DMS 273 treated with DMSO at 0.1 percent for 48 hours (cell line): ENCODE data around the gene OR4D11.

Source experiments
- DNase-seq: peaks from one replicate; lab custom pipeline; 2025; lab: John Stamatoyannopoulos, UW

Gene OR4D11

DNA sequence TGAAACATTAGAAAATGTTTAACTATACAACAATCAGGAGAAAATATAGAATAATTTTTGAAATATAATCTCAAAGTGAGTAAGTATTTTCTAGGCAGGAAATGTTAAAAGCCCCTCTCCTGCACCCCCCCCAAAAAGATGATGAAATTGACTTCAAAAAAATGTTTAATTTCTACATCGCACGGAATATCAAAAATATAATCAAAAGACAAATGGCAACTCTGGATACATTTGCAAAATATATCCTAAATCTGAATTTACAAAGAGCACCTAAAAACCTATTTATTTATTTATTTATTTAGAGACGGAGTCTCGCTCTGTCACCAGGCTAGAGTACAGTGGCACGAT, 44.9 kb downstream of the OR4D11 start:
- no peak for DNase-seq

GRCh38 chr11:59550368-59550841, 47.0 kb downstream of the OR4D11 start:
- DNase-seq = peak; percentile 85

DNA sequence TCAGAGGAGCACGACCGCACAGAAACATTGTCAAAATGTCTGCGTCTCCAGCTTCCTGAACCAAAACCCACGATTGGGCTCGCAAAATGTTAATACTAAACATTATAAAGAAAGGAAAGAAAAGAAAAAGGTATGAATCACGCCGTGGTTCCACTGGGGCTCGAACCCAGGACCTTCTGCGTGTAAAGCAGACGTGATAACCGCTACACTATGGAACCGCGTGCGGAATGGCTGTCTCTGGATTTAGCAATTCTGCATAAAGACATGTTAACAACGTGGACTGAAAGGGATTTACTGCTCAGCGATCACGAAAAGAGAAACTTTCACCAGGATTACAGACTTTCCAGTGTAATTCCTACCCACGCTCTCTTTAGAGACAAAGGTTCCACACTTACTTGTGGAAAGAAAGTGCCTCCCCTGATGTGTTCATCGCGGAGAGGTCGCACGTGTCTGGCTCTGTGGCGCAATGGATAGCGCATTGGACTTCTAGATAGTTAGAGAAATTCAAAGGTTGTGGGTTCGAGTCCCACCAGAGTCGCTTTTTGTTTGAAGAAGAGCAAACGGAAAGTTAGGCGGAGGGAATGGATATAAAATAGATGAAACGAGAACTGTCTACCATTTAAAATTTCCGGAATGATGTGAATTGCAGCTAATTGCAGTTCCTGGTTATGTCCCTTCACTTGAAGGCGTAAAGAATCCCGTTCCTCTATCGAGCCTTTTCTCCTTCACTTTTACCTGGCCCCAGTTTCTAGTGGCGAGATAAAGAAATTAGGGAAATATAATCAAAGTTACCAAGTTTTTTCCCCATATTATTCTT, 47.7 kb downstream of the OR4D11 start:
- DNase-seq = peak; percentile 75

DNA sequence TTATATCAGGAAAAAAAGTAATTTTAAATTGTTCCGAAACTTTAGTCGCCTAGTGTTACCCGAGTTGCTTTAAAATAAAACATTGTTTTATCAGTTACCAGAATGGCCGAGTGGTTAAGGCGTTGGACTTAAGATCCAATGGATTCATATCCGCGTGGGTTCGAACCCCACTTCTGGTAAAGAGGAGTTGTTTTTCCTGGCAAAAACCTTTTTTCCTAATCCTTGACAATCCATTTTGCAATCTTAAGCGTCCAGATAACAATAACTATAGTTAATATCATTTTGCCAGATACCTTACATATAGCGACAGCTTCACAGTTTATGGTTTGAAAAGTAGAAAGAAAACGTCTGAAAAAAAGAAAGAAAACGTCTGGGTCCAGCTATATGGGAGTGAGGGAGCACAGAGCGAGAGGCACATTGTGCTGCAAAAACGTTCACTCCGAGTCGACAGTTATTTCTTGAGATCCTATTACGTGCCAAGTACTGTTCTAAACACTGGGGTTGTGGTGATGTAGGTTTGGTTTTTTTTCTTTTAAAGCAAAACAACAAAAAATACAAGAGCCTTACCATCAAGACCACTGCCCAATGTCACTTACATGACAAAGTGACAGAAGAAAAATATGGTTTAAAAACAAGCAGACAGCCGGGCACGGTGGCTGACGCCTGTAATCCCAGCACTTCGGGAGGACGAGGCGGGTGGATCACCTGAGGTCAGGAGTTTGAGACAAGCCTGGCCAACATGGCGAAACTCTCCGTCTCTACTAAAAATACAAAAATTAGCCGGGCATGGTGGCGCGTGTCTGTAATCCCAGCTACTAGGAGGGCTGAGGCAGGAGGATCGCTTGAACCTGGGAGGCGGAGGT, 48.5 kb downstream of the OR4D11 start:
- DNase-seq = peak; percentile 54

DNA sequence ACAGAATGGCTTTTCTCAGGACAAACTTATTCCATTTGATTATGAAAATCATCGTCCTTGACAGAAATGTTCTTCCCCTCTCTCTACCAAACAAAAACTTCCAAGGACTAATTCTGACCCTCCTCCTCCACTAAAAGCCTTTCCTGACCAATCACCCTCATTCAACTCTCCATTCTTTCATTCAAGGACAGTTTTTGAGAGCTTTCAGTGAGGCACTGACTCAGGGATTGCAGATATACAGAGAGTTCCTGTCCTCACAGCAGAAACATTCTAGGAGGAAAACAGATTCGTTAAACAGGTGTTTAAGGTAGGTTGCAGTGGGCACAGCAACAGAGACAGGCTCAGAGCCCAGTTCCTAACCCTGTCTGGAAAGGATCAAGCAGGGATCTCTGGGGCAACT, 49.5 kb downstream of the OR4D11 start:
- DNase-seq = no peak

DNA sequence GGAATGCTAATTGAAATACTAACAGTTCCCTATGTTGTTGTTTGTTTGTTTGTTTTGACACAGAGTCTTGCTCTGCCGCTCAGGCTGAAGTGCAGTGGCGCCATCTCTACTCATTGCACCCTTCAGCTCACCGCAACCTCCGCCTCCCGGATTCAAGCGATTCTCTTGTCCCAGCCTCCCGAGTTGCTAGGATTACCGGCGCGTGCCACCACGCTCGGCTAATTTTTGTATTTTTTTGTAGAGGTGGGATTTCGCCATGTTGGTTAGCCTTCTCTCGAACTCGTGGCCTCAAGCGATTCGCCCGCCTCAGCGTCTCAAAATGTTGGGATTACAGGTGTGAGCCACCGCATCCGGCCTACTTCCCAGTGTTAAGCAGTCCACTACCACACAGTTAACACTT, 49.9 kb downstream of the OR4D11 start:
- no peak for DNase-seq
